Astrocyte of the cerebellum (primary cell): Measurements from ENCODE around the gene ZNF831.

Experiments used
- DNase-seq: peaks from one replicate; pipeline ENCODE4 v3.0.0-alpha.2; 2011; ENCODE audit warnings: low read depth
- H3K4me3 ChIP-seq: 2 replicates; pipeline ENCODE4 v1.5.1; 2011; ENCODE audit warnings: mild to moderate bottlenecking, low read depth, low read length, moderate library complexity
- in situ Hi-C: cut with HindIII; loops from 2 replicates; pipeline ENCODE4 v1.10.0; 2017; ENCODE audit warnings: low sequenced_read_pairs
- TF ChIP-seq, protein P1 (sequence below): IDR thresholded peaks from 2 replicates; pipeline ENCODE4 v1.5.1; 2012; ENCODE audit warnings: low read length, low read depth, moderate library complexity, mild to moderate bottlenecking; ENCODE audit errors: missing control alignments

ZNF831 gene

GRCh38 chr20:59165891-59166709 lies 2.5 kb downstream of the ZNF831 start:
- TF ChIP-seq, protein P1, sequence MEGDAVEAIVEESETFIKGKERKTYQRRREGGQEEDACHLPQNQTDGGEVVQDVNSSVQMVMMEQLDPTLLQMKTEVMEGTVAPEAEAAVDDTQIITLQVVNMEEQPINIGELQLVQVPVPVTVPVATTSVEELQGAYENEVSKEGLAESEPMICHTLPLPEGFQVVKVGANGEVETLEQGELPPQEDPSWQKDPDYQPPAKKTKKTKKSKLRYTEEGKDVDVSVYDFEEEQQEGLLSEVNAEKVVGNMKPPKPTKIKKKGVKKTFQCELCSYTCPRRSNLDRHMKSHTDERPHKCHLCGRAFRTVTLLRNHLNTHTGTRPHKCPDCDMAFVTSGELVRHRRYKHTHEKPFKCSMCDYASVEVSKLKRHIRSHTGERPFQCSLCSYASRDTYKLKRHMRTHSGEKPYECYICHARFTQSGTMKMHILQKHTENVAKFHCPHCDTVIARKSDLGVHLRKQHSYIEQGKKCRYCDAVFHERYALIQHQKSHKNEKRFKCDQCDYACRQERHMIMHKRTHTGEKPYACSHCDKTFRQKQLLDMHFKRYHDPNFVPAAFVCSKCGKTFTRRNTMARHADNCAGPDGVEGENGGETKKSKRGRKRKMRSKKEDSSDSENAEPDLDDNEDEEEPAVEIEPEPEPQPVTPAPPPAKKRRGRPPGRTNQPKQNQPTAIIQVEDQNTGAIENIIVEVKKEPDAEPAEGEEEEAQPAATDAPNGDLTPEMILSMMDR, result no peak
- DNase-seq, result no peak
- in situ Hi-C loops, result no loop called here
- no peak overlapping the region for H3K4me3 ChIP-seq

DNA sequence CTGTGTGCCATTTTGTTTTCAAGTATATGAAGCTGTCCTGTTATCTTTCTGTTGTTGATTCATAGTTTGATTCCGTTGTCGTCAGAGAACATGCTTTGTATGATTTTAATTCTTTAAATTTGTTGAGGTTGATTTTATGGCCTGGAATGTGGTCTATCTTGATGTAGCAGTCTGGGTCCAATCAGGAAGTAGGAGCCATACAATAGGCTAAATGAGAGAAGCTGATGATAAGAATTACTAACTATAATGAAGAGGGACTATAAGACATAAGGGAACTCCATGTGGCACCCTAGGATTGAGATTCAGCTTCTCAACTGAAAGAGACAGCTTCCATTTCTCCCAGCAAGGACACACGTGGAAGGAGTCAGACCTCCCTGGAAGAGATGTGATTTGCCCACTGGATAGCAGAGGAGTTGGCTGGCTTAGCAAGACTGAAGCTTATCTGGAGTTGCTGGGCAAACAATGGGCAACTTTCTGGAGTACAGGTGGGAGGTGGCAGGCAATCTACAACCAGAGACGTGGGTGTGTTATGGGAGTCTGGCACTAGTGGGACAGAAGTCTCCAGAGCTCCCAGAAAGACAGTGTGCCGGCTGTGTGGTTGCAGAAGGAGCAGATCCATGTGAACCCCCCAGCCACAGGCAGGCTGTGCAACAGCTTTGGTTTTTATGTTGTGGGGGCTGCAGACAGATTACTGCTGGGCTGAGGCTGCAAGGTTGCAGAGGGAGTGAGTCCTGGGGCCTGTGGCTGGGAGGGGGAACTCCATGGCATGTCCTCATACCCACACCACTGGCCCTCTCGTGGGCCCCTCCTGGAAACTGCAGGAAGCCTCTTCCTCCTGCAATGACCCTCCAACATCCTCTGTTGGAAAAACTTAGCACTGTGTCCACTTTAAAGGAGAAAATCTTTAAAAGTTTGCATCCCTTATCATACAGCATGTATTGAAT lies 7.1 kb downstream of the ZNF831 start:
- TF ChIP-seq, protein P1, result no peak
- DNase-seq, result no peak
- in situ Hi-C loops, result no loop called here
- no peak overlapping the region for H3K4me3 ChIP-seq

DNA sequence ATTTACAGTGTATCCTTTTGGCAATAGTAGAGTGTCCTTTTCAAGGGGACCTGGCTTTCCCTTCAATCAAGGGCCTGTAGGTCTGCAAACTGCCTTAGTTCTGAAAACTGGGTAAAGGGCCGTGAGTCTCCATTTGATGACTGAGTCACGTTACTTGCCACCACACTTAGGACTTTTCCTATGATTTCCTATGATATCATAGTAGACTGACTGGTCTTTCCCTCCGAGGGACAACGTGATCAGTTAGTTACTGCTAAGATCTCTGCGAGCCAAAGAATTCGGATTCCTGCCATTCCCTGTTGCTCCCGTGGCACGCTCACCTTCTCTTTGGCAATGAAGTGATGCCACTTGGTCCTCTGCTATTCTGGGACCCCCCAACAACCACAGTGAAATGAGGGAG lies 8.4 kb downstream of the ZNF831 start:
- no peak overlapping the region for H3K4me3 ChIP-seq
- in situ Hi-C loops, result no loop called here
- TF ChIP-seq, protein P1, result no peak
- no peak for DNase-seq

DNA sequence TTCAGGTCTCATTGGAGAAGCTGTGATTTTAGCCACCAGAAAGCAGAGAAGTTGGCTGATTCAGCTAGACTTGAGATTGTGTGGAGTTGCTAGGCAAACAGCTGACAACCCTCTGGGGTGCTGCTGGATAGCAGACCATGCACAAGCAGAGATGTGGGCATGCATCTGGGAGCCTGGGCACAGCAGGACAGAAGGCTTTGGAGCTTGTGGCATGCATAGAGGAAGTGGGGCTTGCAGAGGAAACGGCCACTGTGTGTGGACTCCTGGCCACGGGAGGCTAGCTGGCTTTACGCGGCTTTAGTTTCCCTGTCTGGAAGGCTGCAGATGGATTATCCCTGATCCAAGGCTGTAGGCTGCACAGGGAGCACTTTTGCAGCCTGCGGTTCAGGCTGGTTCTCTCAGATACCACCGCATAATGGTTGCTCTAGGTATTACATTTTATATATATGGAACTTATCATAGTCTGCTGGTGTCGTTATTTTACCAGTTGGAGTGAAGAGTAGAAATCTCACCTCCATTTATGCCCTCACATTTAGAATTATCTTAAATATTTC lies 10.4 kb downstream of the ZNF831 start:
- TF ChIP-seq, protein P1, result no peak
- H3K4me3 ChIP-seq, result no peak overlapping the region
- no peak for DNase-seq
- in situ Hi-C loops, result no loop called here

- TF ChIP-seq, protein P1, result no peak
- in situ Hi-C loops, result no loop called here
- no peak overlapping the region for H3K4me3 ChIP-seq
- no peak for DNase-seq
Observed at GRCh38 chr20:59175002-59175401, 11.4 kb downstream of the ZNF831 start.

DNA sequence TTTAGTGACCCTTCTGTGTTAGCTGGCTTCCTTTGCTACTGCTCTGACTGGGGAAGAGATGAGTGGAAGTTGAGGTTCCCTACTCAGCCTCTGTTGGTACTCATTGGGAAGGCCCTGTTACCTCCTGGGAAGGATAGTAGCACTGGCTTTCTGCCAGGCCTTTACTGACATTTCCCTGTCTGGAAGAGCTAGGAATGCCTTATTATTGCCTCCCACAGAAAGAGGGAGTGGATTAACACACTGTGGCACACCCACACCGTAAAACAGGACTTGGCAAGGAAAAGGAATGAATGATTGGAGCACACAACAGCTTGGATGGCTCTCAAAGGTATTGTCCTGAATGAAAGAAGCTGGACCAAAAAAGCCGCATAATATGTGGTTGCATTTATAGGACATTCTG lies 12.2 kb downstream of the ZNF831 start:
- in situ Hi-C loops, result no loop called here
- no peak for DNase-seq
- TF ChIP-seq, protein P1, result no peak
- H3K4me3 ChIP-seq, result no peak overlapping the region
